H9 (cell line): ENCODE measurements around the gene BAIAP2L1. TPM values are rescaled to one million over a fixed set of nuclear protein-coding genes. Genes with fewer than 3 reads are reported as not detected.

Source experiments
- DNase-seq: peaks from one replicate; pipeline ENCODE4 v3.0.0-alpha.2; 2017
- H2AFZ ChIP-seq: one replicate; pipeline ENCODE4 v1.6.1; 2013; ENCODE audit warnings: mild to moderate bottlenecking, low read length, control low read depth, moderate library complexity
- H2AK5ac ChIP-seq: 2 replicates; pipeline ENCODE4 v1.6.1; 2013; ENCODE audit warnings: low read length, control low read depth, mixed read lengths; ENCODE audit not compliant: insufficient read length
- H2BK120ac ChIP-seq: one replicate; pipeline ENCODE4 v1.6.1; 2013; ENCODE audit warnings: low read depth, mild to moderate bottlenecking, low read length, control low read depth, inconsistent platforms; ENCODE audit not compliant: poor library complexity, severe bottlenecking
- H2BK12ac ChIP-seq: 2 replicates; pipeline ENCODE4 v1.6.1; 2013; ENCODE audit warnings: low read length, control low read depth, mixed read lengths, low read depth; ENCODE audit not compliant: insufficient read length
- H2BK15ac ChIP-seq: 2 replicates; pipeline ENCODE4 v1.6.1; 2013; ENCODE audit warnings: low read depth, low read length, control low read depth
- H2BK20ac ChIP-seq: one replicate; pipeline ENCODE4 v1.6.1; 2013; ENCODE audit warnings: low read depth, mild to moderate bottlenecking, low read length, control low read depth, inconsistent platforms; ENCODE audit not compliant: poor library complexity, severe bottlenecking
- H2BK5ac ChIP-seq: 2 replicates; pipeline ENCODE4 v1.6.1; 2013; ENCODE audit warnings: low read length, control low read depth, mixed read lengths; ENCODE audit not compliant: insufficient read length
- H3K14ac ChIP-seq: 2 replicates; pipeline ENCODE4 v1.6.1; 2013; ENCODE audit warnings: low read length, control low read depth; ENCODE audit not compliant: insufficient read depth
- H3K18ac ChIP-seq: 2 replicates; pipeline ENCODE4 v1.6.1; 2013; ENCODE audit warnings: low read depth, mild to moderate bottlenecking, mixed read lengths, low read length, control low read depth; ENCODE audit not compliant: insufficient read length
- H3K23ac ChIP-seq: 2 replicates; pipeline ENCODE4 v1.6.1; 2013; ENCODE audit warnings: low read length, control low read depth, mixed read lengths, low read depth; ENCODE audit not compliant: insufficient read length
- H3K23me2 ChIP-seq: 2 replicates; pipeline ENCODE4 v1.6.1; 2013; ENCODE audit warnings: low read depth, mild to moderate bottlenecking, mixed read lengths, low read length, control low read depth; ENCODE audit not compliant: insufficient read length, poor library complexity, severe bottlenecking
- H3K27ac ChIP-seq: 2 replicates; pipeline ENCODE4 v1.5.1; 2013; ENCODE audit warnings: low read length, control low read depth, mixed read lengths, low read depth; ENCODE audit not compliant: insufficient read length
- H3K27me3 ChIP-seq: 2 replicates; pipeline ENCODE4 v1.6.1; 2013; ENCODE audit warnings: low read length, control low read depth, inconsistent platforms; ENCODE audit not compliant: insufficient read depth
- H3K4ac ChIP-seq: 2 replicates; pipeline ENCODE4 v1.6.1; 2013; ENCODE audit warnings: low read depth, mild to moderate bottlenecking, control low read depth, inconsistent platforms, low read length, moderate library complexity
- H3K4me1 ChIP-seq: 2 replicates; pipeline ENCODE4 v1.6.1; 2013; ENCODE audit warnings: low read length, control low read depth, inconsistent platforms; ENCODE audit not compliant: insufficient read depth
- H3K4me2 ChIP-seq: 2 replicates; pipeline ENCODE4 v1.6.1; 2013; ENCODE audit warnings: low read length, control low read depth, mixed read lengths; ENCODE audit not compliant: insufficient read length, insufficient read depth
- H3K56ac ChIP-seq: 2 replicates; pipeline ENCODE4 v1.6.1; 2013; ENCODE audit warnings: low read depth, mild to moderate bottlenecking, mixed read lengths, low read length, control low read depth; ENCODE audit not compliant: insufficient read length
- H3K79me1 ChIP-seq: 2 replicates; pipeline ENCODE4 v1.6.1; 2013; ENCODE audit warnings: low read depth, mild to moderate bottlenecking, moderate library complexity, low read length, control low read depth, inconsistent platforms; ENCODE audit not compliant: insufficient read depth, poor library complexity, severe bottlenecking
- H3K79me2 ChIP-seq: 2 replicates; pipeline ENCODE4 v1.6.1; 2013; ENCODE audit warnings: low read length, control low read depth, inconsistent platforms; ENCODE audit not compliant: insufficient read depth
- H3K9ac ChIP-seq: 2 replicates; pipeline ENCODE4 v1.6.1; 2013; ENCODE audit warnings: low read length, control low read depth, mixed read lengths; ENCODE audit not compliant: insufficient read length; ENCODE audit errors: extremely low read depth
- H3K9me3 ChIP-seq: one replicate; pipeline ENCODE4 v1.6.1; 2013; ENCODE audit warnings: low read depth, low read length, inconsistent platforms; ENCODE audit not compliant: control insufficient read depth
- H3T11ph ChIP-seq: one replicate; pipeline ENCODE4 v1.6.1; 2013; ENCODE audit warnings: mild to moderate bottlenecking, low read length, control low read depth, inconsistent platforms
- H4K20me1 ChIP-seq: one replicate; pipeline ENCODE4 v1.6.1; 2013; ENCODE audit not compliant: control insufficient read depth, insufficient read length, insufficient read depth
- H4K5ac ChIP-seq: 2 replicates; pipeline ENCODE4 v1.6.1; 2013; ENCODE audit warnings: low read depth, mild to moderate bottlenecking, mixed read lengths, low read length, control low read depth; ENCODE audit not compliant: insufficient read length
- H4K8ac ChIP-seq: replicated peaks from 2 replicates; pipeline ENCODE4 v1.6.1; 2013; ENCODE audit warnings: low read length, control low read depth, mixed read lengths, low read depth; ENCODE audit not compliant: insufficient read length
- H4K91ac ChIP-seq: 2 replicates; pipeline ENCODE4 v1.6.1; 2013; ENCODE audit warnings: low read depth, mild to moderate bottlenecking, moderate library complexity, mixed read lengths, low read length, control low read depth; ENCODE audit not compliant: insufficient read length
- H3K27ac Mint-ChIP-seq, 3 experiments: 2 replicates in 2 of 3; 3 replicates in 1 of 3; pipeline ENCODE4 v1.8.0; 2020 to 2021; ENCODE audit warnings: mixed read lengths in 3 of 3, mild to moderate bottlenecking in 1 of 3, moderate library complexity in 1 of 3
- H3K27me3 Mint-ChIP-seq: 2 replicates; pipeline ENCODE4 v1.8.0; 2021; ENCODE audit warnings: low read depth, mild to moderate bottlenecking, moderate library complexity, mixed read lengths
- H3K36me3 Mint-ChIP-seq, 3 experiments: 2 replicates in 2 of 3; 3 replicates in 1 of 3; pipeline ENCODE4 v1.8.0; 2020 to 2021; ENCODE audit warnings: low read depth in 3 of 3, mixed read lengths in 3 of 3; ENCODE audit not compliant: insufficient read depth in 1 of 3
- H3K4me1 Mint-ChIP-seq, 2 experiments: 2 replicates each; pipeline ENCODE4 v1.8.0; 2020; ENCODE audit warnings: mixed read lengths in 2 of 2
- H3K4me3 Mint-ChIP-seq, 2 experiments: 2 replicates in 1 of 2; 3 replicates in 1 of 2; pipeline ENCODE4 v1.8.0; 2020 to 2021; ENCODE audit warnings: mild to moderate bottlenecking in 2 of 2, mixed read lengths in 2 of 2, moderate library complexity in 1 of 2
- H3K9me3 Mint-ChIP-seq, 2 experiments: 2 replicates in 1 of 2; 3 replicates in 1 of 2; pipeline ENCODE4 v1.8.0; 2020; ENCODE audit warnings: mild to moderate bottlenecking in 2 of 2, mixed read lengths in 2 of 2, moderate library complexity in 1 of 2
- WGBS: extraction: QIAGEN DNeasy Blood & Tissue Kit; methylation state at CpG from one replicate; pipeline ENCODE4 v1.1.7; 2013; ENCODE audit warnings: missing lambda C conversion rate, low lambda C conversion rate, mixed read lengths; ENCODE audit not compliant: insufficient read length; ENCODE audit errors: extremely low coverage; 5-methylcytosine and 5-hydroxymethylcytosine counted together
- total RNA-seq: library from RNA; stranded (reverse); gene quantifications from 2 replicates; pipeline ENCODE4 v1.2.1, GENCODE V29; 2021
- TF ChIP-seq, protein P1 (sequence below): fragments of 200-600 bp; sonication (generic); conservative IDR thresholded peaks from 3 replicates; pipeline ENCODE4 v1.8.0; 2021; ENCODE audit warnings: antibody characterized with exemption, mild to moderate bottlenecking

BAIAP2L1 gene
- total RNA-seq, 1 experiment from 2014 or later, result 25.9 TPM

GRCh38 chr7:98256431-98256830 is 144.5 kb downstream of the BAIAP2L1 start:
- H3K23ac ChIP-seq, result no peak overlapping the region
- no peak overlapping the region for H4K91ac ChIP-seq
- no peak overlapping the region for H4K8ac ChIP-seq
- H3K4me1 ChIP-seq, result no peaks in the 10 kb centered on the region
- WGBS, result no CpG with 5 or more reads among the region's 7 CpGs
- no peak overlapping the region for H3K56ac ChIP-seq
- Mint-ChIP-seq H3K4me3 (no peak overlapping the region), H3K27ac (no peak overlapping the region), H3K9me3 (no peaks in the 10 kb centered on the region), H3K4me1 (peaks cover 6% of the 10 kb centered on the region in 2 experiments), H3K36me3 (peaks cover 0 to 16% (median 7%) of the 10 kb centered on the region in 3 experiments; a peak in 5 of 7 replicates), H3K27me3 (no peaks in the 10 kb centered on the region)
- no peaks in the 10 kb centered on the region for H3K9me3 ChIP-seq
- no peak overlapping the region for H2BK12ac ChIP-seq
- H2BK5ac ChIP-seq, result no peak overlapping the region
- no peak overlapping the region for H2BK20ac ChIP-seq
- no peaks in the 10 kb centered on the region for H3K27me3 ChIP-seq
- H3K18ac ChIP-seq, result no peak overlapping the region
- H2BK120ac ChIP-seq, result no peak overlapping the region
- no peak overlapping the region for H4K5ac ChIP-seq
- no peak overlapping the region for H3K4ac ChIP-seq
- H3K4me2 ChIP-seq, result no peak overlapping the region
- no peak overlapping the region for H3K27ac ChIP-seq
- H2BK15ac ChIP-seq, result no peak overlapping the region
- H4K20me1 ChIP-seq, result no peaks in the 10 kb centered on the region
- H3T11ph ChIP-seq, result no peak overlapping the region
- H2AK5ac ChIP-seq, result no peak overlapping the region
- TF ChIP-seq, protein P1, sequence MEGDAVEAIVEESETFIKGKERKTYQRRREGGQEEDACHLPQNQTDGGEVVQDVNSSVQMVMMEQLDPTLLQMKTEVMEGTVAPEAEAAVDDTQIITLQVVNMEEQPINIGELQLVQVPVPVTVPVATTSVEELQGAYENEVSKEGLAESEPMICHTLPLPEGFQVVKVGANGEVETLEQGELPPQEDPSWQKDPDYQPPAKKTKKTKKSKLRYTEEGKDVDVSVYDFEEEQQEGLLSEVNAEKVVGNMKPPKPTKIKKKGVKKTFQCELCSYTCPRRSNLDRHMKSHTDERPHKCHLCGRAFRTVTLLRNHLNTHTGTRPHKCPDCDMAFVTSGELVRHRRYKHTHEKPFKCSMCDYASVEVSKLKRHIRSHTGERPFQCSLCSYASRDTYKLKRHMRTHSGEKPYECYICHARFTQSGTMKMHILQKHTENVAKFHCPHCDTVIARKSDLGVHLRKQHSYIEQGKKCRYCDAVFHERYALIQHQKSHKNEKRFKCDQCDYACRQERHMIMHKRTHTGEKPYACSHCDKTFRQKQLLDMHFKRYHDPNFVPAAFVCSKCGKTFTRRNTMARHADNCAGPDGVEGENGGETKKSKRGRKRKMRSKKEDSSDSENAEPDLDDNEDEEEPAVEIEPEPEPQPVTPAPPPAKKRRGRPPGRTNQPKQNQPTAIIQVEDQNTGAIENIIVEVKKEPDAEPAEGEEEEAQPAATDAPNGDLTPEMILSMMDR, result no peak
- H3K14ac ChIP-seq, result no peak overlapping the region
- no peak for DNase-seq
- H3K23me2 ChIP-seq, result peaks cover 4% of the 10 kb centered on the region
- H3K79me1 ChIP-seq, result no peaks in the 10 kb centered on the region
- no peaks in the 10 kb centered on the region for H3K79me2 ChIP-seq
- no peak overlapping the region for H2AFZ ChIP-seq
- H3K9ac ChIP-seq, result no peak overlapping the region
